Superior temporal gyrus (tissue), 1 donor: ENCODE data around the gene OR51B4.
"Not testable (repeated sequence)": the region's sequence is repeated elsewhere in the genome, so short reads cannot be mapped to it uniquely, and the experiment has no call there.

Experiments
- DNase-seq: peaks from one replicate; pipeline ENCODE4 v3.0.0-alpha.2; 2016; ENCODE audit errors: extremely low spot score

The OR51B4 gene

GRCh38 chr11:5274395-5274794 is 27.4 kb downstream of the OR51B4 start:
- DNase-seq: no peak

- DNase-seq: no peak
Measured at GRCh38 chr11:5272395-5273017, 29.2 kb downstream of the OR51B4 start.

GRCh38 chr11:5269715-5270147 is 32.0 kb downstream of the OR51B4 start, which contains the start of gene HBE1:
TSS of gene HBE1 (minus strand) at chr11:5269945. CDS start at chr11:5269890, 55 bp downstream.
- no peak for DNase-seq

DNA sequence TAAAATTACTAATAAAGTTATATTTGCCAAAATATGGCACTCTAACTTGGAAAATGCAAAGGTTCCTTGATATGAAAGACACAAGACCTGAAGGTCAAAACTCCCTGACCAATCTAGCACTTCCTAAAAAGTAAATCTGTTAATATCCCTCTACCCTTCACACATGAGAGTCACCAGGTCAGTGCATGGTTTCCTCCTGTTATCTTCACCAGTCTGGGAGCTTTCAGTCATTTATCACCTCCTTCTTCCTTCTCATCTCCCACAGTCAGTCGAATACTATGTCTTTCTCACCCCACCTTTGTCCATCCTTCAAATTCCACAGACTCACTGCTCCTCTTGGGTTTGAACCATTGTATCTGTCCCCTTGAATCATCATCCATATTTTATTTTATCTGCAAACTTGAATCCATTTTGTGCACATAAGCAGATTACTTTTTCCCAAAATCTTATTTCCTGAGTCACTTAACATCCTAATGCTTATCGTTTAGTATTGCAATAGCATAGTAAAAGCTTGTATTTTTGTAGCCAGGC is 34.6 kb downstream of the OR51B4 start:
- no peak for DNase-seq

DNA sequence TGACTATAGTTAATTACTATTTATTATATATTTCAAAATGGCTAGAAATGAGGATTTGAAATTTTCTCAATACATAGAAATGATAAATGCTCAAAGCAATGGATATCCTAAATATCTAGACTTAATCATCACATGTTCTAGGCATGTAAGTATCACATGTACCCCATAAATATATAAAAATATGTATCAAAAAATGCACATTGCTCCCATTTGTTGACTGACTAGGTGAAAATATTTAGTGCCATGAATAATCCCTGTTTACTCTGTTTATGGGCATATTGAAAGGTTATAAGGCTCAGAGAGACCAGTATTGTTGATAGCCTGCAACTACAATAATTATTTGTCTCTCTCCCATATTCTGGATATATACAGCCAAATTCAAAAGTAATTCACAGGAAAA is 35.1 kb downstream of the OR51B4 start:
- no peak for DNase-seq

DNA sequence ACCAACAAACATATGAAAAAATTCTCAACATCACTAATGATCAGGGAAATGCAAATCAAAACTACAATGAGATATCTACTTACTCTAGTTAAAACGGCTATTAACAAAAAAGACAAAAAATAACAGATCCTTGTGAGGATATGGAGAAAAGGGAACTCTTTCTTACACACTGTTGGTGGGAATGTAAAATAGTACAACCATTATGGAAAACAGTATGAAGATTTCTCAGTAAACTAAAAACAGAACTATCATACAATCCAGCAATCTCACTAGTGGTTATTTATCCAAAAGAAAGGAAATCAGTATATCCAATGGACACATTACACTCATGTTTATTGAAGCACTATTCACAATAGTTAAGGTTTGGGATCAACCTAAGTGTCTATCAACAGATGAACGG is 35.9 kb downstream of the OR51B4 start:
- DNase-seq: no peak

DNA sequence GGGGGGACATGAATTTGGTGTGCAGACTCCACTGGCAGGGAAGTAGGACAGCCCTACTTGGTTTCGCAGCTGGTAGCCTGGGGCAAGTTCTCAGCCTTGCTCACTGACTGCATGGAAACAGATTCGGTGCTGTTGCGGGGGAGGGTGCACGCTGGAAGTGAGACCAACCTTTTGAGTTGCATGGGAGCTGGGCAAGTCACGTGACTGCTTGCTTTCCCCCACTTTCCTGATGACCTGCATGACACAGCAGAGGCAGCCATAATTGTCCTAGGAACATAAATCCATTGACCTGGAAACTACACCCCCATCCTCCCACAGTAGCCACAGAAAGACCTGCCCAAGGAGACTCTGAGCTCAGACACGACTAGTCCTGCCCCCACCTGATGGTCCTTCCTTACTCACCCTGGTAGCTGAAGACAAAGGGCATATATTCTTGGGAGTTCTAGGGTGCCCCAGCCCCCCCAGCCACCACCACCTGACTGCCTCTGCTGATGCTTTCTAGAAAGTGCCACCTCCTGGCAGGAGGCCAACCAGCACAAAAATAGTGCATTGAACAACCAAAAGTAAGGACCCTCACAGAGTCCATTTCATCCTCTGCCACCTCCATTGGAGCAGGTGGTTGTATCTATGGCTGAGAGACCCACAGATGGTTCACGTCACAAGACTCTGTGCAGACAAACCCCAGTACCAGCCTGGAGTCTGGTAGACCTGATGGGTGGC is 43.0 kb downstream of the OR51B4 start:
- DNase-seq: no peak

DNA sequence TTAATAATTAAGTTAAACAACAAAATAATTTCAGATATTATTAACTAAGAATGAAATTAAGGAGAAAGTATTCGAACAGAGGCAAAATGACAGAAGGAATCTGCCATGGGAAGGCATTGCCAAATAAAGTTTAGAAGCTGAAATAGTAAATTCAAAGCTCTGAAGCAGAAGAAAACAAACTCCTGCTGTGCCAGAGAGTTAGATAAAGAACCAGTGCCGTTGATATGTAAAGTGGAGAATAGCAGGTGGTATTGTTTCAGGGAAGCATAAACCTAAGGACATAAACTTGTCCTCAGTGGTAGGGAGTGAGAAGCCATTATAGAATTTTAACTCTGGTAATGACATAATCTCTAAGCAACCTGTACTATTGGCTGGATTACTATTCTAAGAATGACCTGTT is 44.5 kb downstream of the OR51B4 start:
- no peak for DNase-seq

- not testable (repeated sequence) for DNase-seq
Measured at GRCh38 chr11:5254646-5255413, 46.9 kb downstream of the OR51B4 start, which contains the start of gene HBG2. TSS of gene HBG2 (minus strand) at chr11:5254781. CDS start at chr11:5254728, 53 bp downstream.

GRCh38 chr11:5254023-5254422 is 47.7 kb downstream of the OR51B4 start:
- DNase-seq: not testable (repeated sequence)

DNA sequence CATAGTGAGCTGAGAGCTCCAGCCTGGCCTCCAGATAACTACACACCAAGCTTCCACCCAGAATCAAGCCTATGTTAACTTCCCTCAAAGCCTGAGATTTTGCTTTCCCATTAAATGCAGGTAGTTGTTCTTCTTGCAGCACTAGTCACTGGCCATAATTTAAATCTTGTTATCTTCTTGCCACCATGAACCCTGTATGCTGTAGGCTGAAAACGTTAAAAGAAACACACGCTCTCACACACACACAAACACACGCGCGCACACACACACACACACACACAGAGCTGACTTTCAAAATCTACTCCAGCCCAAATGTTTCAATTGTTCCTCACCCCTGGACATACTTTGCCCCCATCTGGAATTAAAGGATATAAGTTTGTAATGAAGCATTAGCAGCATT is 48.3 kb downstream of the OR51B4 start:
- DNase-seq: not testable (repeated sequence)

GRCh38 chr11:5252919-5253265 is 48.9 kb downstream of the OR51B4 start:
- DNase-seq: no peak

- no peak for DNase-seq
Measured at GRCh38 chr11:5252192-5252918, 49.4 kb downstream of the OR51B4 start.

DNA sequence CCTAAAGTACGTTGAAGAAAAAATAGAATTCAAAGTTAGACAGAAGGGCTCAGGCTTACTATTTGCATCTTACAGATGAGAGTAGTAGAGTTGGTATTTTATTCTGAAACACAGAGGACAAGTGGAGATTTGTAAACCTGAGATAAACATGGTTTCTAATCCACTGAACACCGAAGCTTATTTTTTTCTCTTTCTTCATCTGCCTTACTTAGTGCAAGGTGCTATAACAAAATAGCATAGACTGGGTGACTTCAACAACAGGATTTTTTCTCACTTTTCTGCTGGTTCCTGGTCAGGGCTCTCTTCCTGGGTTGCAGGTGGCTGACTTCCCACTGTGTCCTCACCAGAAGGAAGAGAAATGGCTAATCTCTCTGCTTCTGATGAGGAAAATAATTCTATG is 50.0 kb downstream of the OR51B4 start:
- DNase-seq: no peak
